GM10266 (cell line): ENCODE data around the gene MFF.
A peak's percentile ranks its signal among the peaks of the same experiment; 100 is the strongest.

ENCODE experiments used
- DNase-seq: peaks from one replicate; pipeline ENCODE4 v3.0.0; 2012; ENCODE audit errors: extremely low spot score
- CTCF ChIP-seq: IDR thresholded peaks from 2 replicates; pipeline ENCODE4 v1.5.1; 2012; ENCODE audit warnings: mild to moderate bottlenecking, low read depth; ENCODE audit not compliant: control insufficient read depth, insufficient read depth; ENCODE audit errors: missing control alignments

MFF gene

GRCh38 chr2:227398684-227399670, 73.9 kb downstream of the MFF start:
- DNase-seq, result no peak
- no peak for TF ChIP-seq CTCF

GRCh38 chr2:227401550-227401949, 76.5 kb downstream of the MFF start:
- DNase-seq, result no peak
- no peak for TF ChIP-seq CTCF

GRCh38 chr2:227402321-227402720, 77.3 kb downstream of the MFF start:
- no peak for DNase-seq
- no peak for TF ChIP-seq CTCF

- no peak for DNase-seq
- no peak for TF ChIP-seq CTCF
These were observed 77.9 kb downstream of the MFF start for GRCh38 chr2:227402959-227403358.

GRCh38 chr2:227404585-227405271, 79.7 kb downstream of the MFF start:
- TF ChIP-seq CTCF, result no peak
- DNase-seq, result no peak

- DNase-seq, result peak; percentile 51
These were observed 81.4 kb downstream of the MFF start for GRCh38 chr2:227406177-227407031.

More at GRCh38 chr2:227406177-227407031, 81.4 kb downstream of the MFF start:
- TF ChIP-seq CTCF, result peak; percentile 83
